Measurements from ENCODE around the gene TNS1.

DNA sequence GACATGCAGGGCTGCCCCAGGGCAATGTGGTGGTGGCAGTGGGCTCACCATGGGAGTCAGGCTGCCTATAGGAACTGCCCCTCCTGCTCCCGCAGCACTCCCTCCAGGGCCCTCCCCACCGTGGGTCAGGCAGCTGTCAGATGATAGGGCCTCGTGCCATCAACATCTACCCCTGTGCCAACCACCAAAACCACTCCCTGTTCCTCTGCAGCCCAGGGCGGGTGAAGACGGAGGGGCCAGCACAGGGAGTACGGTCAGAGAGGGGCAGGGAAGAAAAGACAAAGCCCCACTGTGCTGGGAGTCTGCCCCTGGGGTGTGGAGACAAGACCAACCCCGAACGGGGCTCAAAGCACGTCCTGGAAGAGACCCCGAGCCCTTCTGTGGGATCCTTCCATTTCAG lies 97.4 kb downstream of the TNS1 start:
- no peak for TF ChIP-seq CTCF (IDR thresholded peaks at IDR 0.05)
- TF ChIP-seq NR3C1 (CRISPR knock-in tag; conservative IDR thresholded peaks at IDR 0.05; ENCODE audit: low read depth) = no peak
- TF ChIP-seq ZSCAN18 (CRISPR knock-in tag; IDR thresholded peaks at IDR 0.05) = no peak
- TF ChIP-seq, protein P1, sequence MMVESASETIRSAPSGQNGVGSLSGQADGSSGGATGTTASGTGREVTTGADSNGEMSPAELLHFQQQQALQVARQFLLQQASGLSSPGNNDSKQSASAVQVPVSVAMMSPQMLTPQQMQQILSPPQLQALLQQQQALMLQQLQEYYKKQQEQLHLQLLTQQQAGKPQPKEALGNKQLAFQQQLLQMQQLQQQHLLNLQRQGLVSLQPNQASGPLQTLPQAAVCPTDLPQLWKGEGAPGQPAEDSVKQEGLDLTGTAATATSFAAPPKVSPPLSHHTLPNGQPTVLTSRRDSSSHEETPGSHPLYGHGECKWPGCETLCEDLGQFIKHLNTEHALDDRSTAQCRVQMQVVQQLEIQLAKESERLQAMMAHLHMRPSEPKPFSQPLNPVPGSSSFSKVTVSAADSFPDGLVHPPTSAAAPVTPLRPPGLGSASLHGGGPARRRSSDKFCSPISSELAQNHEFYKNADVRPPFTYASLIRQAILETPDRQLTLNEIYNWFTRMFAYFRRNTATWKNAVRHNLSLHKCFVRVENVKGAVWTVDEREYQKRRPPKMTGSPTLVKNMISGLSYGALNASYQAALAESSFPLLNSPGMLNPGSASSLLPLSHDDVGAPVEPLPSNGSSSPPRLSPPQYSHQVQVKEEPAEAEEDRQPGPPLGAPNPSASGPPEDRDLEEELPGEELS (CRISPR knock-in tag; IDR thresholded peaks at IDR 0.05) = no peak
- TF ChIP-seq ATF3 (CRISPR knock-in tag; conservative IDR thresholded peaks at IDR 0.05) = no peak
- TF ChIP-seq ZNF671 (CRISPR knock-in tag; IDR thresholded peaks at IDR 0.05) = no peak
- no peak for TF ChIP-seq TEAD1 (CRISPR knock-in tag; IDR thresholded peaks at IDR 0.05)
- no peak for TF ChIP-seq E2F1 (CRISPR knock-in tag; IDR thresholded peaks at IDR 0.05)
- TF ChIP-seq NR1H2 (CRISPR knock-in tag; IDR thresholded peaks at IDR 0.05) = no peak
- TF ChIP-seq AR (CRISPR knock-in tag; IDR thresholded peaks at IDR 0.05) = no peak
- TF ChIP-seq, protein P2, sequence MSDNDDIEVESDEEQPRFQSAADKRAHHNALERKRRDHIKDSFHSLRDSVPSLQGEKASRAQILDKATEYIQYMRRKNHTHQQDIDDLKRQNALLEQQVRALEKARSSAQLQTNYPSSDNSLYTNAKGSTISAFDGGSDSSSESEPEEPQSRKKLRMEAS (CRISPR knock-in tag; IDR thresholded peaks at IDR 0.05) = no peak
- TF ChIP-seq, protein P3, sequence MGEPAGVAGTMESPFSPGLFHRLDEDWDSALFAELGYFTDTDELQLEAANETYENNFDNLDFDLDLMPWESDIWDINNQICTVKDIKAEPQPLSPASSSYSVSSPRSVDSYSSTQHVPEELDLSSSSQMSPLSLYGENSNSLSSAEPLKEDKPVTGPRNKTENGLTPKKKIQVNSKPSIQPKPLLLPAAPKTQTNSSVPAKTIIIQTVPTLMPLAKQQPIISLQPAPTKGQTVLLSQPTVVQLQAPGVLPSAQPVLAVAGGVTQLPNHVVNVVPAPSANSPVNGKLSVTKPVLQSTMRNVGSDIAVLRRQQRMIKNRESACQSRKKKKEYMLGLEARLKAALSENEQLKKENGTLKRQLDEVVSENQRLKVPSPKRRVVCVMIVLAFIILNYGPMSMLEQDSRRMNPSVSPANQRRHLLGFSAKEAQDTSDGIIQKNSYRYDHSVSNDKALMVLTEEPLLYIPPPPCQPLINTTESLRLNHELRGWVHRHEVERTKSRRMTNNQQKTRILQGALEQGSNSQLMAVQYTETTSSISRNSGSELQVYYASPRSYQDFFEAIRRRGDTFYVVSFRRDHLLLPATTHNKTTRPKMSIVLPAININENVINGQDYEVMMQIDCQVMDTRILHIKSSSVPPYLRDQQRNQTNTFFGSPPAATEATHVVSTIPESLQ (CRISPR knock-in tag; IDR thresholded peaks at IDR 0.05) = no peak

Data from WTC11 (cell line).